Neural cell (in vitro differentiated cells): ENCODE data around the gene SH3PXD2A.

Experiments used
- EZH2 ChIP-seq: fragments of 200-600, 300-800 bp; shearing (Covaris generic), sonication (generic); IDR thresholded peaks from 2 replicates; pipeline ENCODE4 v1.6.1; 2014; ENCODE audit warnings: antibody characterized with exemption, low read length, borderline replicate concordance, mild to moderate bottlenecking; ENCODE audit not compliant: insufficient read depth, poor library complexity, severe bottlenecking
- RAD21 ChIP-seq: fragments of 450-650 bp; conservative IDR thresholded peaks from 2 replicates; pipeline ENCODE4 v1.6.1; 2014; ENCODE audit warnings: antibody characterized with exemption, mild to moderate bottlenecking, moderate library complexity
- SMC3 ChIP-seq: fragments of 450-650 bp; conservative IDR thresholded peaks from 2 replicates; pipeline ENCODE4 v1.6.1; 2014; ENCODE audit warnings: antibody characterized with exemption, mild to moderate bottlenecking, moderate library complexity; ENCODE audit not compliant: poor library complexity
- TAF1 ChIP-seq: IDR thresholded peaks from 2 replicates; pipeline ENCODE4 v1.6.1; 2012; ENCODE audit warnings: low read depth
- TF ChIP-seq, protein P1 (sequence below): fragments of 450-650 bp; IDR thresholded peaks from 2 replicates; pipeline ENCODE4 v1.5.1; 2014; ENCODE audit warnings: antibody characterized with exemption, mild to moderate bottlenecking, moderate library complexity; ENCODE audit not compliant: poor library complexity, severe bottlenecking
- TF ChIP-seq, protein P2 (sequence below): IDR thresholded peaks from 2 replicates; pipeline ENCODE4 v1.6.1; 2012; ENCODE audit warnings: borderline replicate concordance

DNA sequence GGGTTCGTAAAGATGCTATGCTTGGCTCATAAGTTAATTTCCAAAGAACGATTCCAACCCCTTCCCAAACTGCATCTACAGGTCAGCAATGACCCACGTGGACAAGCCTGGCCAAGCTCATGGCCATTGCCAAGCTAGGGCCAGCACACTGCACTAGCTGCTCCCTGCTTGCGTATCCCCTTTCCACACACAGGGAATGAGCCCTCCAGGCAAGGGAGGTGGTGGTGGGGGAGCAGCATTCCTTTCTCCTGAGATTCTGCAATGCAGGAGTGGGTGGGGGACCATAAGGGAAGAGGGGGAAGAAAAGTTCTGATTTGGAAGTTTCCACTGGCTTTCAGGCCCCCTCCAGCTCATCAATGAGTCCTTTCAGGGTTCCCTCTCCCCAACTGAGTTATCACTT lies 56.0 kb downstream of the SH3PXD2A start:
- TF ChIP-seq, protein P1, sequence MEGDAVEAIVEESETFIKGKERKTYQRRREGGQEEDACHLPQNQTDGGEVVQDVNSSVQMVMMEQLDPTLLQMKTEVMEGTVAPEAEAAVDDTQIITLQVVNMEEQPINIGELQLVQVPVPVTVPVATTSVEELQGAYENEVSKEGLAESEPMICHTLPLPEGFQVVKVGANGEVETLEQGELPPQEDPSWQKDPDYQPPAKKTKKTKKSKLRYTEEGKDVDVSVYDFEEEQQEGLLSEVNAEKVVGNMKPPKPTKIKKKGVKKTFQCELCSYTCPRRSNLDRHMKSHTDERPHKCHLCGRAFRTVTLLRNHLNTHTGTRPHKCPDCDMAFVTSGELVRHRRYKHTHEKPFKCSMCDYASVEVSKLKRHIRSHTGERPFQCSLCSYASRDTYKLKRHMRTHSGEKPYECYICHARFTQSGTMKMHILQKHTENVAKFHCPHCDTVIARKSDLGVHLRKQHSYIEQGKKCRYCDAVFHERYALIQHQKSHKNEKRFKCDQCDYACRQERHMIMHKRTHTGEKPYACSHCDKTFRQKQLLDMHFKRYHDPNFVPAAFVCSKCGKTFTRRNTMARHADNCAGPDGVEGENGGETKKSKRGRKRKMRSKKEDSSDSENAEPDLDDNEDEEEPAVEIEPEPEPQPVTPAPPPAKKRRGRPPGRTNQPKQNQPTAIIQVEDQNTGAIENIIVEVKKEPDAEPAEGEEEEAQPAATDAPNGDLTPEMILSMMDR, result no peak
- no peak for TF ChIP-seq TAF1
- no peak for TF ChIP-seq RAD21
- no peak for TF ChIP-seq EZH2
- TF ChIP-seq, protein P2, sequence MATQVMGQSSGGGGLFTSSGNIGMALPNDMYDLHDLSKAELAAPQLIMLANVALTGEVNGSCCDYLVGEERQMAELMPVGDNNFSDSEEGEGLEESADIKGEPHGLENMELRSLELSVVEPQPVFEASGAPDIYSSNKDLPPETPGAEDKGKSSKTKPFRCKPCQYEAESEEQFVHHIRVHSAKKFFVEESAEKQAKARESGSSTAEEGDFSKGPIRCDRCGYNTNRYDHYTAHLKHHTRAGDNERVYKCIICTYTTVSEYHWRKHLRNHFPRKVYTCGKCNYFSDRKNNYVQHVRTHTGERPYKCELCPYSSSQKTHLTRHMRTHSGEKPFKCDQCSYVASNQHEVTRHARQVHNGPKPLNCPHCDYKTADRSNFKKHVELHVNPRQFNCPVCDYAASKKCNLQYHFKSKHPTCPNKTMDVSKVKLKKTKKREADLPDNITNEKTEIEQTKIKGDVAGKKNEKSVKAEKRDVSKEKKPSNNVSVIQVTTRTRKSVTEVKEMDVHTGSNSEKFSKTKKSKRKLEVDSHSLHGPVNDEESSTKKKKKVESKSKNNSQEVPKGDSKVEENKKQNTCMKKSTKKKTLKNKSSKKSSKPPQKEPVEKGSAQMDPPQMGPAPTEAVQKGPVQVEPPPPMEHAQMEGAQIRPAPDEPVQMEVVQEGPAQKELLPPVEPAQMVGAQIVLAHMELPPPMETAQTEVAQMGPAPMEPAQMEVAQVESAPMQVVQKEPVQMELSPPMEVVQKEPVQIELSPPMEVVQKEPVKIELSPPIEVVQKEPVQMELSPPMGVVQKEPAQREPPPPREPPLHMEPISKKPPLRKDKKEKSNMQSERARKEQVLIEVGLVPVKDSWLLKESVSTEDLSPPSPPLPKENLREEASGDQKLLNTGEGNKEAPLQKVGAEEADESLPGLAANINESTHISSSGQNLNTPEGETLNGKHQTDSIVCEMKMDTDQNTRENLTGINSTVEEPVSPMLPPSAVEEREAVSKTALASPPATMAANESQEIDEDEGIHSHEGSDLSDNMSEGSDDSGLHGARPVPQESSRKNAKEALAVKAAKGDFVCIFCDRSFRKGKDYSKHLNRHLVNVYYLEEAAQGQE, result no peak
- no peak for TF ChIP-seq SMC3
